Measurements from ENCODE around the gene ARHGEF10L.

- TF ChIP-seq CTCF (IDR thresholded peaks at IDR 0.05), result no peak
- TF ChIP-seq POLR2A (IDR thresholded peaks at IDR 0.05), result no peak
Measured at GRCh38 chr1:17653276-17653675, 113.8 kb downstream of the ARHGEF10L start.
